Breast epithelium (tissue), 4 donors: ENCODE results near the gene ADAM33. TPM values are rescaled to one million over a fixed set of nuclear protein-coding genes. Genes with fewer than 3 reads are reported as not detected.

Experiments used
- DNase-seq, 2 donors: peaks; one replicate each; pipeline ENCODE4 v3.0.0-alpha.2; 2019; ENCODE audit warnings: low spot score in 2 of 2
- H3K27ac ChIP-seq, 2 donors: fragments of 200-600 bp; sonication (generic) in 1 of 2; one replicate each; pipeline ENCODE4 v1.5.1; 2016 to 2019; ENCODE audit warnings: mild to moderate bottlenecking in 1 of 2
- H3K27me3 ChIP-seq, 2 donors: fragments of 200-600 bp; sonication (generic) in 1 of 2; one replicate each; pipeline versions ENCODE4 v1.5.1 to v1.6.0; 2017 to 2019; ENCODE audit warnings: control low read depth in 1 of 2, mild to moderate bottlenecking in 1 of 2
- H3K36me3 ChIP-seq: fragments of 200-600 bp; one replicate; pipeline ENCODE4 v1.5.1; 2019
- H3K4me1 ChIP-seq, 2 donors: fragments of 200-600 bp; sonication (generic); one replicate each; pipeline ENCODE4 v1.5.1; 2016 to 2019; ENCODE audit warnings: control low read depth in 1 of 2
- H3K4me3 ChIP-seq, 3 donors: fragments of 200-600 bp; sonication (generic); 1 replicate in 2 of 3; 2 replicates in 1 of 3; pipeline ENCODE4 v1.5.1; 2016 to 2019; ENCODE audit warnings: mild to moderate bottlenecking in 3 of 3, moderate library complexity in 2 of 3
- H3K9me3 ChIP-seq, 2 donors: fragments of 200-600 bp; sonication (generic) in 1 of 2; one replicate each; pipeline ENCODE4 v1.5.1; 2016 to 2019; ENCODE audit warnings: control low read depth in 1 of 2
- POLR2A ChIP-seq: fragments of 450-650 bp; IDR thresholded peaks from one replicate; pipeline ENCODE4 v1.6.1; 2016; ENCODE audit warnings: antibody characterized with exemption, mild to moderate bottlenecking, moderate library complexity
- POLR2AphosphoS5 ChIP-seq, 3 donors: sonication (generic); formaldehyde crosslinking; IDR thresholded peaks; one replicate each; pipeline ENCODE4 v1.6.1; 2017; ENCODE audit warnings: antibody characterized with exemption in 3 of 3
- intact Hi-C: fragments of 100-400 bp; cut with DNase I; formaldehyde crosslinking; loops from one replicate; pipeline ENCODE4 v1.15.1; 2023; ENCODE audit warnings: low total_unique reads
- total RNA-seq, 3 donors: library from RNA; depleted of rRNA; stranded (reverse); fragments of >200 nt; gene quantifications; one replicate each; pipeline ENCODE4 v1.1.0, GENCODE V29; 2016
- TF ChIP-seq, protein P1 (sequence below), 3 donors: fragments of 450-650 bp; IDR thresholded peaks; one replicate each; pipeline ENCODE4 v1.5.1; 2016 to 2017; ENCODE audit warnings: antibody characterized with exemption in 3 of 3, mild to moderate bottlenecking in 3 of 3, moderate library complexity in 3 of 3

The ADAM33 gene
- total RNA-seq, 3 donors from 2014 or later = 29.4 to 39.5 (median 37.4) TPM

DNA sequence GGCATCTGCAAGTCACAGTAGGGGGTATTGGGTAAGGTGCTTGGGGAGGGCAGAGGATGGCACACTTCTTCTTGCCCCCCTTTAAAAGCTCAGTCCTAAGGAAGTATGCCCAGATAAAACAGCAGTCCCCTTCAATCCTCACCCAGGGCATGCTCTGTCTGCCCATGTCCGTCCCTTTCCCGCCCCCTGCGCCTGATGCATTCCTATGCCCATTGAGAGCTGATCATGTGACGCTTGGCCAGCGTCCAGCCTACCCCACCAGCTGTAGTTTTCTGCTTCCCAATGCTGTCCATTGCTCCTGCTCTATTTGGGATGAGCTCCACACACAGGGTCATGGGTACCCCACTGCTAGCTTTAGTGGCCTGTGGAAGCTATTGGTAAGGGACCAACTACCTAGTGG is 22.3 kb upstream of the ADAM33 start:
- H3K4me3 ChIP-seq = no peak overlapping the region
- no peak for DNase-seq
- H3K9me3 ChIP-seq = no peaks in the 10 kb centered on the region
- no peaks in the 10 kb centered on the region for H3K27me3 ChIP-seq
- no peak for TF ChIP-seq POLR2AphosphoS5 (IDR thresholded peaks at IDR 0.05)
- no peak overlapping the region for H3K27ac ChIP-seq
- no peaks in the 10 kb centered on the region for H3K4me1 ChIP-seq
- intact Hi-C loops = no loop called here
- H3K36me3 ChIP-seq = no peaks in the 10 kb centered on the region

DNA sequence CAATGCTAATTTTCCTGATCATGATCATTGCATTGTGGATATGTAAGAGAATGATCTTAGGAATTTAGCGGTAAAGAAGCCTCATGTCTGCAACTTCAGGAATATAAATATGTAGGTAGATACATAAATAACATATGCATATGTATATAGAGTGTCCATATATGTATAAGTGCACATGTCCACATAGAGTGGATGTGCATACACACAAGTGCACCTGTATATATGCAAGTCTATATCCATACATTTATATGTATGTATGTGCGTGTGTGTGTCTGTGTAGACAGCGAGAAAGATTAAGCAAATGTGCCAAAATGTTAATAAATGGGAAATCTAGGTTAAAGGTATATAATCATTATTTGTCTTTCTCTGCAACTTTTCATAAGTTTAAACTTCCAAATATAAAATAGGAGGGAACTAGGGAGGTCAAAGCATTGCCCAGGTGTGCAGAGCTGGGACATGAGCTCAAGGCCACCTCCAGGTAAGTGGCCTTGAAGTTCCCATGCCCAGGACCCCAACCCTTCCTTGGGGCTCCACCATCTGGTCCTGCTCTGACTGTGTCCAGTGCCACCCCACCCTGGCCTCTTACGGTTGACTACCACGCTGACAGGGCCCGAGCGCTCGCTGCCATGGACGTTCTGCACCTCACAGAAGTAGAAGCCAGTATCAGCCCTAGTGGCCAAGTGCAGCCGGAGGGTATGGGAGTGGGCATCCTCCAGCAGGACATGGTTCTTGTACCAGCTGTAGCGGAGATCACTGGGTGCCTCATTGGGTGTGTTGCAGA is 21.0 kb upstream of the ADAM33 start:
- H3K4me3 ChIP-seq = no peak overlapping the region
- H3K27me3 ChIP-seq = no peaks in the 10 kb centered on the region
- no peaks in the 10 kb centered on the region for H3K9me3 ChIP-seq
- intact Hi-C loops = no loop called here
- no peaks in the 10 kb centered on the region for H3K4me1 ChIP-seq
- H3K36me3 ChIP-seq = no peaks in the 10 kb centered on the region
- TF ChIP-seq, protein P1, sequence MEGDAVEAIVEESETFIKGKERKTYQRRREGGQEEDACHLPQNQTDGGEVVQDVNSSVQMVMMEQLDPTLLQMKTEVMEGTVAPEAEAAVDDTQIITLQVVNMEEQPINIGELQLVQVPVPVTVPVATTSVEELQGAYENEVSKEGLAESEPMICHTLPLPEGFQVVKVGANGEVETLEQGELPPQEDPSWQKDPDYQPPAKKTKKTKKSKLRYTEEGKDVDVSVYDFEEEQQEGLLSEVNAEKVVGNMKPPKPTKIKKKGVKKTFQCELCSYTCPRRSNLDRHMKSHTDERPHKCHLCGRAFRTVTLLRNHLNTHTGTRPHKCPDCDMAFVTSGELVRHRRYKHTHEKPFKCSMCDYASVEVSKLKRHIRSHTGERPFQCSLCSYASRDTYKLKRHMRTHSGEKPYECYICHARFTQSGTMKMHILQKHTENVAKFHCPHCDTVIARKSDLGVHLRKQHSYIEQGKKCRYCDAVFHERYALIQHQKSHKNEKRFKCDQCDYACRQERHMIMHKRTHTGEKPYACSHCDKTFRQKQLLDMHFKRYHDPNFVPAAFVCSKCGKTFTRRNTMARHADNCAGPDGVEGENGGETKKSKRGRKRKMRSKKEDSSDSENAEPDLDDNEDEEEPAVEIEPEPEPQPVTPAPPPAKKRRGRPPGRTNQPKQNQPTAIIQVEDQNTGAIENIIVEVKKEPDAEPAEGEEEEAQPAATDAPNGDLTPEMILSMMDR (IDR thresholded peaks at IDR 0.05) = no peak
- no peak for DNase-seq
- H3K27ac ChIP-seq = no peak overlapping the region

DNA sequence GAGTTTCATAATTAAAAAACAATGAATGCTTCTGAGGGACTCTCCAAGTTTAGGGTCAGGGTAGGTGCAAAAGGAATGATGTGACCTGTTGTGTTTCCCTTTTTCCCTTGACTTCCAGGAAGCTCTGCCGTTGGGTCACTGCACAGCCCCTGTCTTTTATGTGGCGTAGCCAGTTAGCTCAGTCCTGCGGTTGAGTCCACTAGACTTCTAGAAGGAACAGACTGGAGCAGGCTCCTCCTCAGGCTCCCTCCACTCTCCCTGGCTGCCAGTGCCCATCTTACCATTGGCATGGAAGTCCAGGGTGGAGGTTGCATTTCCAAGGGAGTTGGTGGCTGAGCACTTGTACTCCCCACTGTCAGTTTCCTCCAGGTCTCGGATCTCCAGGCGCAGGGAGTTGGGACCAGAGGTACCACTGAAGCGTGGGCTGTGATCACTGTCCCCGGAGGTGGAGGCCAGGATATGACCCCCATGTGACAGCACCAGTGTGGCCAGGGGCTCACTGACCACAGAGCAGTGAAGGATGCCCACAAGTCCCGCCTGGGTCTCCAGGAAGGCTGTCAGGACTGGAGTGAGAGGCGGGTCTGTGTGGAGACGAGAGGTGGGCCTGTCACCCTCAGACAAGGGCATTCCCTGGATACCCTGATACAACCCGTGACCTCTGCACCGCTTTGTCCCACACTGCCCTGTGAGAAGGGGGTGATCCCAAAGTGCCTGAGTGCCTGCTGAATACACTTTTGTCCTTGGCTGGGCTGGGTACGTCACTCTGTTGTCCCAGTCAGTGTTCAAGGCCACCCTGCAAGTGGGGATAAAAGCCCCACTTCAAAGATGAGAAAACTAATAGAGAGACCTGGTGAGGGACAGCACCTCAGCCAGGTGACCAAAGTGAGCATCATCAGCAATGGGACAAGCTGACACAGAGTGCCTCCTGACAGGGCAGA is 19.5 kb upstream of the ADAM33 start:
- no peak overlapping the region for H3K27ac ChIP-seq
- no peak for TF ChIP-seq POLR2AphosphoS5 (IDR thresholded peaks at IDR 0.05)
- TF ChIP-seq, protein P1 (IDR thresholded peaks at IDR 0.05) = no peak
- TF ChIP-seq POLR2A = no peak
- intact Hi-C loops = no loop called here
- H3K27me3 ChIP-seq = no peaks in the 10 kb centered on the region
- no peaks in the 10 kb centered on the region for H3K4me1 ChIP-seq
- no peak for DNase-seq
- no peaks in the 10 kb centered on the region for H3K36me3 ChIP-seq
- H3K4me3 ChIP-seq = no peak overlapping the region
- H3K9me3 ChIP-seq = peaks cover 0 to 3% of the 10 kb centered on the region in 2 donors

DNA sequence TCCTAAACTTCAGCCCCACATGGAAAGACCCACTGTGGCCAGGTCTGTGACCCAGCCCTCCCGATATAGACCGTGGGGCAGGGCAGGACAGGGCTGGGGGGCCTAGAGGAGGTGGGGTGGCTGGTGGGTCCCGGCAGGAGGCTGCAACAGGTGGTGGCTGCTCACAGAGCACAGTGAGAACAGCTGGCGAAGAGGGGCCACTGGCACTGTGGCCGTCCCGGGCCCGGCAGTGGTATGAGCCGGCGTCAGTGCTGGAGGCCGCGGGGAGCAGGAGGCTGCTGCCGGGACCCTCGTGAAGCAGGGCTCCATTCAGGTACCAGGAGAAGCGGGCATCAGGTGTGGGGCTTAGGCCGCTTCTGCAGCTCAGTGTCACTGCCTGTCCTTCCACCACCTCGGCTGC is 17.2 kb upstream of the ADAM33 start:
- Histone ChIP-seq H3K4me3 (no peak overlapping the region), H3K27me3 (no peaks in the 10 kb centered on the region), H3K9me3 (peaks cover 0 to 6% of the 10 kb centered on the region in 2 donors), H3K36me3 (no peaks in the 10 kb centered on the region), H3K27ac (no peak overlapping the region), H3K4me1 (no peaks in the 10 kb centered on the region)
- TF ChIP-seq, protein P1 (IDR thresholded peaks at IDR 0.05) = no peak
- no peak for TF ChIP-seq POLR2AphosphoS5 (IDR thresholded peaks at IDR 0.05)
- no peak for TF ChIP-seq POLR2A
- no peak for DNase-seq
- intact Hi-C loops = no loop called here

DNA sequence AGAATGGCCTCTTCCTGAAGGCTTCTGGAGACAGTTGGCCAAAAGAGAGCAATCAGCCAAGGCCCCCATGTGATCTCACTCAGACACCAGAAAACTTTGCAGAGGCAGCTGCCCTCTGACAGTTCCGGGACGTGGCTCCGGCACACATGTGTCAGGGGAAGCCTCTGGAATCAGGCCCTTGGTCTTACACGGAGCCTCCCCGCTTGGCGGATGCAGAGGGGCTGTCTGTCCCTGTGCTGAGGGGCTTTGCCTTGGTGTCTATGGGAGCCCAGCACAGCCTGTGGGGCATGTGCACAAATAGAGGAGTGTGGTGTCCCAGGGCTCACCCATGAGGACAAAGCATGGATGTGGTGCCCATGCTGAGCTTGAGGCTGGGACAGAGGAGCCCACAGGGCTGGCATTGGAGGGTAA is 16.8 kb upstream of the ADAM33 start:
- Histone ChIP-seq H3K27ac (no peak overlapping the region), H3K4me3 (no peak overlapping the region), H3K4me1 (no peaks in the 10 kb centered on the region), H3K27me3 (no peaks in the 10 kb centered on the region), H3K9me3 (peaks cover 0 to 6% of the 10 kb centered on the region in 2 donors), H3K36me3 (no peaks in the 10 kb centered on the region)
- no peak for DNase-seq
- TF ChIP-seq POLR2AphosphoS5 (IDR thresholded peaks at IDR 0.05) (no peak), POLR2A (no peak)
- TF ChIP-seq, protein P1 (IDR thresholded peaks at IDR 0.05) = no peak
- intact Hi-C loops = no loop called here
